ENCODE measurements around the gene UFD1. TPM values are rescaled to one million over a fixed set of nuclear protein-coding genes. Genes with fewer than 3 reads are reported as not detected.

UFD1 gene, protein sequence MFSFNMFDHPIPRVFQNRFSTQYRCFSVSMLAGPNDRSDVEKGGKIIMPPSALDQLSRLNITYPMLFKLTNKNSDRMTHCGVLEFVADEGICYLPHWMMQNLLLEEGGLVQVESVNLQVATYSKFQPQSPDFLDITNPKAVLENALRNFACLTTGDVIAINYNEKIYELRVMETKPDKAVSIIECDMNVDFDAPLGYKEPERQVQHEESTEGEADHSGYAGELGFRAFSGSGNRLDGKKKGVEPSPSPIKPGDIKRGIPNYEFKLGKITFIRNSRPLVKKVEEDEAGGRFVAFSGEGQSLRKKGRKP
- total RNA-seq = 113 and 153 TPM in 2 replicates

GRCh38 chr22:19478901-19479354, at the start of gene UFD1:
TSS of gene UFD1 (minus strand) at chr22:19479193. CDS start at chr22:19479085, 108 bp downstream.

DNA sequence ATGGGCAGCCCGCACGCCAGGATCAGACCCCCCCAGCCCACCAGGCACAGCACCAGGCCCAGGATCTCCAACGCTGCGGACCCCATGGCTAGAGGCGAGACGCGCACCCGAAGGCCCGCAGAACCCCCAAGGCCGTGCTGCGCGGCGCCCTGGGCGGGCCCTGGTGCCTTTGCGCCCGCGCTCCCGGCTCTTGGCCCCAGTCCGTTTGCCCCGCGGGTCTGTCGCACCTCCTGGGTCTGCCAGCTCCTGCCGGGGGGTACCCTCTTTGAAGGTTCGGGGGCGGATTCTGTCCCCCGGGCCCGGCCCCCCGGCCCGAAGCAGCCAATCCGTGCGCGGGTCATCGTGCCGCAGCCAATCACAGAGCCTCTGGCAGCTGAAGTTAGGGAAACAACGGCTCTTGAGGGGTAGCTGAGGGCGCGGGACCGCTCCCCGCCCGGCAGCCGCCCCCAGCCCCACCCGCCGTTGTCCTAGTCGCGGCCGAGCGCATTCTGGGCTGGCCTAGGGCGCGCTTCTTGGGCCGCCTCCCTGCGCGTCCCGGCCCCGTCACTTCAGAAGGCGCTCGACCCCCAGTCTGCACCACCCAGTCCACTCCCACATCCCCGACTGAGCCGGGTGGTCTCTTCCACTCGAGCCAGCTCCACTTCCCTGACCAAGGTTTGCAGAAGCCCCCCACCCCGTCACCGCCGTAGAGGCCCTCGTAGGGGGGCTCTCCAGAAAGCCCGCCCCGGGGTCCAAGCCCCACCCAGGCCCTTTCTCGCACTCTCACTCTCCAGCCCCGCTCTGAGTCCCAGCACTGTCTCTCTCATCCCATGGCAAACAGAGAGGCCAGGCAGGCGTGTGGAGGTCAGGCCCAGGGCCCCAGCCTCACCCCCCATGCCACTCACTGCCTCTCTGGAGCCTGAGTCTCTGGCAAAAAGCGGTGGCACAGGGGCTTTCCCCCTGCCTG, 45.5 kb upstream of the UFD1 start, which contains the start of gene CLDN5:
TSS of gene CLDN5 (minus strand) at position 241 of the 946 bp plus-strand sequence. CDS start at position 86, 155 bp downstream.

GRCh38 chr22:19479355-19480172, 571 bp upstream of the UFD1 start, which contains the start of gene CDC45:
TSS of gene CDC45 (plus strand) at chr22:19479920. CDS start at chr22:19479969, 49 bp downstream.

DNA sequence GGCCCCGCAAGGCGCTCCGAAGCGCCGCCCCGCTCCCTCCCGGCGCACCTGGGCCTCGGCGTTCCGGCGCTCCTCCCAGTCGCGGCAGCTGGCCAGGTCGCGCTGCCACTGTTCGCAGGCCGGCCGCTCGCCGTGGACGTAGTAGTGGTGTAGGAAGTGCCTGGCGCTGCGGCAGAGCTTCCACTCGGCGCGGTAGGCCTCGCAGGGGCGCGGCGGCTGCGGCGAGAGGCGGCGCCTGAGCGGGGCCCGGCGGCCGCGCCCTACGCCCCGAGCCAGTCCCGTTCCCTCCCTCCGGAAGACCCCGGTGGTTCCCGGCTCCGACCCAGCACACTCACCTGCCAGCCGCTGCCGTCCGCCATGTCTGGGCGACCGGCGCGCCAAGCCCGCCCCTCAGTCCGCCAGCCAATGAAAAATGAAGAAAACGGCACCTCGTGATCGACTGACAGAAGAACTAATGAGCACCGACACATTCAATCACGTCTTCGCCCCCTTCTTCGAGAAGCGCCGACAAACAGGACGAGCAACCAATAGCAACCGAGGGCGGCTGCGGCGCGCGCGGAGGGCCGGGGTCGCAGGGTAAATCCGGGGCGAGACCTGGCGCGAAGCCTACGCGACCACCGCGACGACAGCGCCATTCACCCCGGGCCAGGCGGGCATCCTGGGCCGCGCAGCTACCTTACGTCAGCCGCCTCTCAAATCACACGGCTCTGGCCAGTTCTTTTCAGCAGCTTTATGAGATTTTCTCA, 31.5 kb downstream of the UFD1 start, which contains the start of gene C22orf39:
TSS of gene C22orf39 (minus strand) at position 382 of the 746 bp plus-strand sequence. CDS start at position 359, 23 bp downstream.

GRCh38 chr22:19432133-19432851, 46.7 kb downstream of the UFD1 start, which contains the start of gene MRPL40:
TSS of gene MRPL40 (plus strand) at chr22:19432545. CDS start at chr22:19432555, 10 bp downstream.

DNA sequence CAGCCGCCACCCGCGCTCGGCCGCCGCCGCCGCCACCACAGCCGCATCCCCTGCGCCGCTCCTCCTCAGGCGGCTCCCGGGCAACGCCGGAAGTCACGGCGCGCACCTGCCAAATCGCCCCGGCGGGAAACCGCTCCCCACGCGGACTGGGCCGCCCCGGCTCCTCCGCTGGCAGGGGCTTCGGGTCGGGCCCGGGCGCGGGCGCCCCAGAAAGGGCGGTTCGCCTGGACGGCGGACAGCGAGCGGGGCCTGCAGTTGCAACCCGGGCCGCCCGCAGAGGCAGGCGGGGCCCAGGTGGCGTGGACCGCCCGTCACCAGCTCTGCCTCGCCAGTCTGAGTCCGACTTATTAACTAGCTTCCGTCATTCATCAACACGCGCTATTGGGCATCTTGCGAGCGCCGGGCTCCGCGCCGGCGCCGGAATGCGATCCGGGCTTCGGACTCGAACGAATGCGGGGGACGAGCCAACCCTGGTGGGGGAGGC, 47.3 kb downstream of the UFD1 start, which contains the start of gene HIRA:
TSS of gene HIRA (minus strand) at position 85 of the 484 bp plus-strand sequence. CDS start 257 bp downstream, outside the sequence.

Other genes starting within 250 kb of the UFD1 start
- gene CLTCL1, start 187.5 kb downstream of the UFD1 start, total RNA-seq = 4.2 and 9.9 TPM in 2 replicates
- 19.3 and 24.9 TPM in 2 replicates for gene HIRA, start 47.5 kb downstream of the UFD1 start, total RNA-seq
- 26.2 and 35.4 TPM in 2 replicates for gene MRPL40, start 46.6 kb downstream of the UFD1 start, total RNA-seq
- 21.8 and 23.0 TPM in 2 replicates for gene C22orf39, start 31.5 kb downstream of the UFD1 start, total RNA-seq
- 12.5 and 35.9 TPM in 2 replicates for gene CDC45, start 727 bp upstream of the UFD1 start, total RNA-seq
- 433 and 857 TPM in 2 replicates for gene CLDN5, start 45.2 kb upstream of the UFD1 start, total RNA-seq
- gene SEPTIN5, start 235.3 kb upstream of the UFD1 start, total RNA-seq = 14.2 and 26.4 TPM in 2 replicates
- gene GP1BB, start 244.3 kb upstream of the UFD1 start, total RNA-seq = 0.54 and 1.6 TPM in 2 replicates